Measurements from ENCODE around the gene COL5A1. TPM values are rescaled to one million over a fixed set of nuclear protein-coding genes. Genes with fewer than 3 reads are reported as not detected.
"Not testable (repeated sequence)": the region's sequence is repeated elsewhere in the genome, so short reads cannot be mapped to it uniquely, and the experiment has no call there.

The COL5A1 gene
- total RNA-seq, 1 experiment from 2014 or later = 131 TPM

DNA sequence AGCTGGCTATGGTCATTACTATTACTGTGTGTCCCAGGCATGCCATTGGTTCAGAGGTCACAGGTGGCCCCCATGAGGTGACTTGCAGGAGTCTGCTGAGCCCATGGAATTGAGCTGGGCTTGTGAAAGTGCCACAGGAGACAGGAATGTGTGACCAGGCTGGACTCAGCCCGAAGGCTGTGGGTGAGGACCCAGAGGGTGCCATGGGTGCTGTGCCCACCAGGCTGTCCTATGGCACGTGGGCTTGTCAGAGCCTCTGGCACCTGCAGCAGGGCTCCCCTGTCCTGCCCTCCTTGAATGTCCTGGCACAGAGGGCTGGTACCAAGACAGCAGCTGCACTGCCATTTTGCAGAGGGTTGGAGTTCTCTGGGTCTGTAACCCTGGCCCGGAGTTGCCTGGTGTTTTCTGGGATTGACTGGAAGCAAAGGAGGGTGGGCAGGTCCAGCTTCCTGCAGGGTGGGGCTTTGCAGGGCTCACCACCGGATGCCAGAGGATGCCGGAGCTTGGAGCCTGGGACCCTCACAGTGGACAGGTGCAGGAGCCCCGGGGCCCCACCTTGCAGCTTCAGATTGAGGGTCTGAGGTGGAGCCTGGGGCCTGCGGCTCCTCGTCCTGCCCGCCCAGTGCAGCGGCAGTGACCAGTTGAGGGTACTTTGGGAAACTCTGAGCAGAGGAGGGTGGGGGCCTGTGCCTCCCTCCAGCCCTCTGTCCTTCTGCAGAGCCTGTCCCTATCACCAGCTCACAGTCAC, 14.2 kb downstream of the COL5A1 start:
- DNase-seq (ENCODE audit: low read depth) = no peak

DNA sequence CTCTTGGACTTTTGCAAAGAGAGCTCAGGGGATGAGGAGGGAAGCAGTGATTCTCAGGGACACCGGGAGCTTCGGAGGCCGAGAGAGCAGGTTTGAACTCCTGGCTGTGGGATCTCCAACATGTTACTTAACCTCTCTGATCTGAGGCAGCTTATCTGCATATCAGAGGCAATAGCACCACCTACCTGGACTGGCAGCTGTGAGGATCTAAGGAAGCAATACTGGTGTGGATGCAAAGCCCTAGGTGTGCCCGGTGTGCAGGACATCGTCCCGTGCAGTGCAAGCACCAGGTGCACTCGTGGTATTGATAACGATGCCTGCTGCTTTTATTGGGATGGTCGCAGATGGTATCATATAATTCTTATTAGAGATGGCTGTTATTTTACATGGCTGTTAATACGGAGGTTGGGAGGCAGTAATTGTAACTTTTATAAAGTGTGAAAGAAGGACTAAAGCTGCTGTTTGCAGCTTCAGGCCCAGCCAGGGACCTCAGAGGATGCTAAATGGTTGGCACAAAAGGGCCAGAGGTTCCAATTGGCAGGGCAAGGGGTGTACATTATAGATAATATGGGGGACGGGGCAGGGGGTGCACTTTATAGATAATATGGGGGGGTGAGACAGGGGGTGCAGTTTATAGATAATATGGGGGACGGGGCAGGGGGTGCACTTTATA, 14.9 kb downstream of the COL5A1 start:
- DNase-seq (ENCODE audit: low read depth) = peak; percentile 56

DNA sequence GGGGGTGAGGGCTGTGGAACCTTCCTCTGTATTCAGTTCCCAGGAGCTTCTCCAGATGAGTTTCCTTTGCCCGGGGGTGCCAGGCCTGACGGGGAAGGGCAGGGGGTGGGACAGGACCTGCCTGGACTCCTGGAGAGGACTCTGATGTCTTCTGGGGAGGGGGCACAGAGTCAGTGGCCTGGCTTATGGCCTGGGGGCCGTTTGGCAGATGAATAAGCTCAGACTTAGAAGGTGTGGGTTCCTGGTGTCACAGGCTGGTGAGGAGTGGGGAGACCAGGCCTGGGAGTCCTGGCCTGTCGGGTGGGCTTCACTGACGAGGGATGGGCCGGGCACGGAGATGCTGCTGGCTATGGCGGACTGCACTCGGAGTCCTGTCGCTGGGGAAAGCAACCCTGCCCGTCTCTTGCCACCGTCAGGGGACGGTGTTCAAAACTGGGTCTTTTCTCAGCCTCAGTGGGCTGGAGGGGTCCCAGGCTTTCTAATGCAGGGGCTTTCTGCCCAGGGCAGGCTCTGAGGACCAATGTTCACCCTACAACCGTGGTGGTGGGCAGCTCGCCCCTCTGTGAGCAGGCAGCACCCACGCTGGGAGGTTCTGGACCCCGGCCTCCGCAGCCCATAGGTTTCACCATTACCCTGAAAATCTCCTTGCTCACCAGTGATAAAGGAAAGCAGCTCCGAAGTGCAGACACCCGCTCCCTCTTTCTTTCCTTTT, 16.2 kb downstream of the COL5A1 start:
- no peak for DNase-seq (ENCODE audit: low read depth)

DNA sequence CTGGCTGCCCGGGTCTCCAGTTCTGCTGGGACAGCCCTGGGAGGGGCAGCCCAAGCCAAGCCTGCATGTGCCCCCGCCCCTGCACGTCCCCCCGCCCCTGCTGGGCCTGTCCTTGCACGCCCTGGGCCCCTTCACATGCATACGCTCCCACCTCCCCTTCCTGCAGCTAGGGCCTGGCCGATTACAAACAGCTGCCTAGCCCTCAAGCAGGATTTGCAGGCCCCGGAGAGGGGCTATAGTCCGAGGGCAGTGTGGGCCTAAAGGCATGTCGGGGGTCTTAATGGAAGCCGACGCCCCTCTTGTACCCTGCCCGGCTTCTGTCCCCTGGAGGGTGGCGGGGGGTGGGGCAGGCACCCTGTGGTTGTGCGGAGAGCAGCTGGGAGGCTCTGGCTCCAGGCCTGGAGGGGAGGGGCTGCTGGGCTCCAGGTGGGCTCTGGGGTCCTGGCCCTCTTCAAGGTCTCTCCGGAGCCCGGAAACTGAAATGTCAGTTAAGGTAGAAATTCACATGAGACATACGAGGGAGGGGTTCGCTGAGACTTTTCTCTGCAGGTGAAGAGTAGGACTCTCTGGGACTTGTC, 16.9 kb downstream of the COL5A1 start:
- DNase-seq (ENCODE audit: low read depth) = no peak

DNA sequence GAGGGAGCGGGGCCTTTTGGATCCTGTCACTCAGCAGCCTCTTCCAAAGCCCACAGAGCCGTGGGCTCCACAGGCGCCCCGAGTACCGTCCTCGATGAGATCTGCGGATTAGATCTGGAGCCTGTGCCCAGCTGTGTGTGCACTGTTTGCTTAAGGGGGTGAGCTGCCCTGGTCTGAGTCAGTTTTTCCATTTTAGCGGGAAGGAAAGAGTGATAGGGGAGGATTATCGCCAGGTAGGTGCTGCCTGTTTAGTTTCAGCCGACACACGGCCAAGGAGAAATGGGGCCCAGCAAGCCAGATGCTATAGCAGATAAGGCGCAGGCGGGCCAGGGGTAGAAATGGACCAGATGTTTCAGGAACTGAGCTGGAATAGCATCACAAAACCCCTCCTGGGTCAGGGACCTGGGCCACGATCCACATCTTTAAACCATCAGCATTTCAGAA, 18.1 kb downstream of the COL5A1 start:
- no peak for DNase-seq (ENCODE audit: low read depth)

DNA sequence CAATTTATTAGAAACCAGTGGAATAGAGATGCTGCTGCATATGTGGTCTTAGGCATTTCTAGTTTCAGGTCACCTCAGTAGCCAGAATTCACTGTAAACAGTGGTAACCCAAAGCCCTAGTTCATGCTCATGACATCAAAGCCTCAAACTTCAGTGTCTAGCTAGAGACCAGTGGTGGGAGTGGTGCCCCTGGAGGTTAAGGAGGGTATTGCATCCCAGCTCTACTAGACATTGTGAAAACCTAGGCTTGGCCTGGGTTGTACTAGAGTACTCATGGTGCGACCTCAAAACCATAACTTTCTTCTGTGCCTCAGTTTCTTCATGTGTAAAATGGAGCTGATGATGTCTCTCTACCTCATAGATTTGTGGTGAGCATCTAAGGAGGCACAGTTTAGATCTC, 18.8 kb downstream of the COL5A1 start:
- no peak for DNase-seq (ENCODE audit: low read depth)

DNA sequence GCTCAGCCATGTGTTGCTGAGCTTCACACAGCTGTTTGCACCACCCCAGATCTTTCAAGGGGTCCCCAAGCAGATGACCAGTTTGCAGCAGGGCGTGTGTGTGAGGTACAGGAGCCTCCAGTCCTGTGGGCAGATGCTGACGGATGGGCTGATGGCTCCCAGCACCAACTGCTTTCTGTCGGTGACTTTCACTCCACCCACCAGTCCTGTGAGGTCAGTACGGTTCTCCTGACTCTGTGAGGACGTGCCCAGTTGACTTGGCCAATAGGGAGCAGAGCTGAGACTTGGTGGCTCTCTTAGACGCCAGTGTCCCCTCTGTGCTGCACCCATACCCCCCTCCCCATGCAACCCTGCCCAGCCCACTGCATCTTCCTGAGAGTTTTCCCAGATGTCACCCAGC, 19.7 kb downstream of the COL5A1 start:
- DNase-seq (ENCODE audit: low read depth) = no peak

DNA sequence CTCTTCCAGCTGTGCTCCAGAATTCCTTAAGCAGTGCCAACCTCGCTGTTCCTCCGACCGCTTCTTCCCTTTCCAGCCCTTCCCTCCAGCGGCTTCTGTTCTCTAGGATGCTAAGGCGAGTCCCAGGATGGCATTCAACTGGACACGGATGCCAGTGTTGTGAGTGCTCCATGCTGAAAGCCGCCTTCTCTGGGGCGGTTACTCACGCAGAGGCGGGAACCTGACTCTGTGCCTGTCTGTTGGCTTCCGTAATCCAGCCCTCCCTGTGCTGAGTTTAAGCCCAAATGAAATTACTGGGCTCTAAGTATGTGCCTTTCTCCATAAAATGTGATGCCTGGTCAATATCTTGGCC, 20.2 kb downstream of the COL5A1 start:
- DNase-seq (ENCODE audit: low read depth) = peak; percentile 82

DNA sequence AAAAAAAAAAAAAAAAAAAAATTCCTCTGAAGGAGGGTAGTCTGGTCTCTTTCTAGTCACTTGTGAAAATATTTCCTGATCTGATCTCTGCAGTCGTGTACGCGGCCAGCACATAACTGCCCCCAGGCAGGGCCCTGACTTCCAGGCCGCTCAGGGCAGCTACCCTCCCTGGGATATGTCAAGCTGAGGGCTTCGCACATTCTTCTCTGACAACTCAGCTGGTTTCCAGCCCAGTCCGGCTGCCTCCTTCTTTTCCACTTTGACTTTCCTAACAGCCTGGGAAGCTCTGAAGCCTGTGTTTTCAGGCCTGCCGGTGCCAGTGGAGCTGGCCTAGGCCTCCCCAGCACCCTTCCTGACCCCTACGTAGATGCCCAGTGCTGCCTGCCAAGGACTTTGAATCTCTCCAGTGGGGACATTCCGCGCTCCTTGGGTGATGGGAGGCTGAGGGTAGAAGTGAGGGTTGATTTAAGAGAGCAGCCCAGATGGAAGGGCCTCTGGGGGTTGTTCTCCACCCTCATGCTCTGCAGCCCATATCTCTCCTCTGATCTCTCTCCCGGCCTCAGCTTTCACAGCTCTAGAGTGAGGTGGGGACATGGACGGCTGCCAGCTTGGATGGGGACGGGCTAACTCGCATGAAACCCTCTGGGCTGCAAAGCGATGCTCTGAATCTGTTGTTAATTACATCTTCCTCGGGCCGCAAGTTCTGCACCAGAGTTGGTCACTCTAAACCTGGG, 20.7 kb downstream of the COL5A1 start:
- peak; percentile 85 for DNase-seq (ENCODE audit: low read depth)

DNA sequence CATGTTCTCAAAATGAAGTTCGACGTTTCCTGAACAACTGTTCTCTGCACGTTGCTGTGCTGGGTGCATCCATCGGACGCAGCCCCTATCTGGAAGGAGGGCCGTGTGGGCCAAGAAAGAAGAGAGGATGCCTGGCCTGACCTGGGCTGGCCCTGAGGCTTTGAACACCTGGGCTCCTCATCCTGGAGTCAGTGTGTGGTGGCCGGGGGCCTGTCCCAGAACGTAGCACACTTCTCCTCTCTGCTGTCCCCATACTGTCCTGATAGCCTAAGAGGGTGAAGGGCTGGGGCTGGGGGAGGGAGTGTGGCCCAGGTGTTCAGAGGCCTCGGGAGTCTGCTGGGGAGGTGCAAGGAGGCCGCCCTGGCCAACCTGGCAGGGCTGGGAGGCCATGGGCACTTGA, 21.5 kb downstream of the COL5A1 start:
- DNase-seq (ENCODE audit: low read depth) = no peak

DNA sequence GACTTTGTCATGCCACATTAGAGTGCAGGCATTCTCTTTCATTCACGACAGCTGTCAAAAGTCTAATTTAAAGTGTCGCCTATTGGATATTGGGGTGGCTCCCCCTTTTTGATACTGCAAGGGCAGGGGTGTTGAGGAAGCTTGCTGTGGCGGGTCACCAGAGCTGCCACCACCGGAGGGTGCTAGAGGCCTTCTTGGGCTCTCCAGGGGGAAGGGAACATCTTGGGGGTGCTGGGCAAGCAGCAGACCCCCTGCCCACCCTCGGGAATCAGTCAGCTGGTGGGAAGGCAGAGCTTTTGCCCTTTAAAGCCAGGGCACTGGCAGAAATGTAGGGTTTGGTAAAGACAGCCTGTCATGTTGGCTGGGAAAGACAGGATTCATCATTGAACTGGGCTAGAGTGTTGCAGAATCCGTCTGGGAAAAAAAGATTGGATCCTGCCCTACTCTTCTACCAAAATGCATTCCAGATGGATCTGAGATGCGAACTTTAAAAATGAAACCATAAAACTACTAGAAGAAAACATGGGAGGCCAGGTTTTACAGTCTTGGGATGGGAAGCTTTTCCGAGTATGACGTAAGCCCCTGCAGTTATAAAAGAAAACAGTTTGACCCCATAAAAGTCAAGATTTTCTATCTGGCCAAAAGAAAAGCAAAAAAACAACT, 22.3 kb downstream of the COL5A1 start:
- no peak for DNase-seq (ENCODE audit: low read depth)

DNA sequence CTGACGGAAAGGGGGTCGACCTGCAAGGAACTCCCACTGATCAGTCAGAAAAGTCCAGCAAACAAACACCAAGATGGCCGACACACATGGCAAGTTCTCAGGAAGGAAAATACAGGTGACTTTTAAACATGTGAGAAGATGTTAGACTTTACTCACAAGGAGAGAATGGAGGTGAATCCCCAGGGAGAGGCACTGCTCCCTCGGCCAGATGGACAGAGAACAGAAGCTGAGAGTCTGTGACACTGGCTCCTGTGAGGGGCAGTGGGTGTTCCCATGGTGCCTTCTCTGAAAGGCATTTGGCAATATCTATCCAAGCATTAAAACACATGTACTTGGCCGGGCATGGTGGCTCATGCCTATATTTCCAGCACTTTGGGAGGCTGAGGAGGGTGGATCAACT, 22.8 kb downstream of the COL5A1 start:
- DNase-seq (ENCODE audit: low read depth) = no peak

DNA sequence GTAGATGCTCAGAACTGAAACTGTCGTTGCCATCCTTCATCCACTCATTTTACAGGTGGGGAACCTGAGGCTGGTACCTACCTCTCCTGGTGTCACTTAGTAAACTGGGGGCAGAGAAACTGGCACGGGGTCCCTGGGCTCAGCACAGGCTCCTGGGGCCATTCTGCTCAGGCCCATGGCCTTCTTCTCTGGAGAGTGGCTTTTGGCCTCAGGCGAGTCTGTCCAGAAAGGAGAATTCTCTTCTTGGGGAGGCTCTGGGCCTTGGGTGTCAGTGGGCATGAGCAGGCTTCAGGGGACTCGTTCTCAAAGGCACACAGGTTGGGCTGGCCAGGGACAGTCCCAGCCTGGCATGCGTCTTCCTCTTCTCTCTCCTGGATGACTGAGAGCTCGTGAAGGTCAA, 24.6 kb downstream of the COL5A1 start:
- no peak for DNase-seq (ENCODE audit: low read depth)

DNA sequence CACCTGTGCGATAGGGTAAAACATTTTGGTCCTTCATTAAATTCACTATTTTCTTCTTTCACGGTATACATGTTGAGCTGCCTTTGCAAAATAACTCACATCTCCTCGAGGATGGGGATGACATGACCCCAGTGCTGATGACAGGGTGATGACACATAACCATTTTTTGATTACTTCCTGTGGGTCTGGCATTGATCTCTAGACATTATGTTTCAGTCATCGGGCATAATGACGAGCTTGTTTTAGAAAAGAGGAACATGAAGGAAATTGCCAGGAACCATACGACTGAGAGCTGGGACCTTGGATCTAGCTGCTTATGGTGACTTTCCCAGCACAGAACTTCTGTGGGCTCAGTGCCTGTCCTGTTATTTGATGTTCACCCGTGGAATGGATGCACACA, 25.2 kb downstream of the COL5A1 start:
- DNase-seq (ENCODE audit: low read depth) = peak; percentile 69

DNA sequence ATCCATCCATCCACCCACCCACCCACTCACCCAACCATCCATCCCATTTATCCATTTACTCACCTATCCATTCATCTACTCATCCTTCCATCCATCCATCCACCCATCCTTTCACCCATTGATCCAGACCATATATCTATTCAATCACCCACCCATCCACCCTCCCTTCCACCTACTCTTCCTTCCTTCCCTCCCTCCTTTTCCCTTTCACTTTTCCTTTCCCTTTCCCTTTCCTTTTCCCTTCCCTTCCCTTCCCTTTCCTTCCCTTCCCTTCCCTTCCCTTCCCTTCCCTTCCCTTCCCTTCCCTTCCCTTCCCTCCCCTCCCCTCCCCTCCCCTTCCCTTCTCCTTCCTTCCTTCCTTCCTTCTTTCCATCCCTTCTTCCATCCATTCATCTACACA, 27.4 kb downstream of the COL5A1 start:
- DNase-seq (ENCODE audit: low read depth) = not testable (repeated sequence)

DNA sequence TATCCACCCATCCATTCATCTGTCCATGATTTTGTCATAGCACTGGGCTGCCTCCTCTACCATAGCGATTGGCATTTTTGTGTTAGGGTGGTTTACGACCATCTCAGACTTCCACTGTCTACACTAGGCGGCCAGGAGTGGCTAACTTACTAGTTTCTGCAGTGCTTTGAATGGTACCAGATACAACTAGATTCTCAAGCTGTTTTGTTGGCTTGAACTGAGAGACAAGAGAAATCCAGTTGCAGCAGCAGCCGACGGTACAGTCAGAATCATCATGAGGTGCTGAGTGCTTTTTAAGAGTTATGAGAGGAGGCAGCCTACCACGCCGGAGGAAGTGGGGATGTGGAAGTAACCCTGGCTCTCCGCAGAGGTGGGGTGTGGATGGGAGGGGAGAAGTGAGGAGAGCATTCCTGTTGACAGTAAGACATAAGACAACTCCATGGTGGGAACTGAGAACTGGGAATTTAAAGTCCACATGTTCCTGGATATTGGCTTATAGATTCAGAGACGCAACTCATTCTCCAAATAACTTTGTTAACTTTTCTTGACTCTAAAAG, 27.9 kb downstream of the COL5A1 start:
- DNase-seq (ENCODE audit: low read depth) = no peak

DNA sequence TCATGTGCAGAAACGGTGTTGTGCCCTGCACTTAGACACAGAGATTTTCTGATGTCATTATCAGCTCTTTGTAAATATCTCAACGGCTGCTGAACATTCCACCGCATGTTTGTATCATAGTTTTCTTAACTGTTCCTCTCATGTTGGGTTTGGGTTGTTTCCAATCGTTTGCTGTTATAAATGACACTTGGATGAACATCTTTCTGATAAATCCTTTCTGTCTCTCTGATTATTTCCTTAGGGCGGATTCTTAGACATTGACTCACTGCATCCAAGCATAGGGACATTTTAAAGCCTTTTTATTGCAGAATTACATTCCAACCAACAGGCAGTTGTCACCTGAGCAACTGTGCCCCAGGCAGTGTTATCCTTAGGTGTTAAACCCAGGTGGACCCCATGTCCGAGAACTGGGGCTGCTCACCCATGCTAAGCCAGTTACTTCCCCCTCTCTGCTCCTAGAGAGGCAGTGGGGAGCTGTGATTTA, 28.5 kb downstream of the COL5A1 start:
- peak; percentile 85 for DNase-seq (ENCODE audit: low read depth)

DNA sequence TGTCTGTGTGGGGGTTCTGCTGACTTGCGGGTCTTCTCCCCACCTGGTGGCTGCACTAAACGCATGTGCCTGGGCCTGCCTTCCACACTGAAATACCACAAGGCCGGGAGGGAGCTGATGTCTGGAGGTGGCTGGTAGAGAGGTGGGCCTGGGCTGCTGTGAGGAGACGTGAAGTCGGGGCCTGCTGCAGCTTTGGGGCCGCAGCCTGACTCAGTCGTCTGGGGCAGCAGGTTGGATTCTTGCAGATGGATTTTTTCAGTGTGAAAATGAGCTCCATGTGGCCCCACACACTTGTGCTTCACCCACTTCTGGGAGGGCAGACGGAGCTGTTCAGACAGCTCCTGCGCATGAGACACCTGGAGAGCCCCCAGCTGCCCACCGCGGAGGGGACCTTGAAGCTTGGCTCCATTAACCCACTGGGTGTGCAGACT, 29.3 kb downstream of the COL5A1 start:
- DNase-seq (ENCODE audit: low read depth) = no peak

DNA sequence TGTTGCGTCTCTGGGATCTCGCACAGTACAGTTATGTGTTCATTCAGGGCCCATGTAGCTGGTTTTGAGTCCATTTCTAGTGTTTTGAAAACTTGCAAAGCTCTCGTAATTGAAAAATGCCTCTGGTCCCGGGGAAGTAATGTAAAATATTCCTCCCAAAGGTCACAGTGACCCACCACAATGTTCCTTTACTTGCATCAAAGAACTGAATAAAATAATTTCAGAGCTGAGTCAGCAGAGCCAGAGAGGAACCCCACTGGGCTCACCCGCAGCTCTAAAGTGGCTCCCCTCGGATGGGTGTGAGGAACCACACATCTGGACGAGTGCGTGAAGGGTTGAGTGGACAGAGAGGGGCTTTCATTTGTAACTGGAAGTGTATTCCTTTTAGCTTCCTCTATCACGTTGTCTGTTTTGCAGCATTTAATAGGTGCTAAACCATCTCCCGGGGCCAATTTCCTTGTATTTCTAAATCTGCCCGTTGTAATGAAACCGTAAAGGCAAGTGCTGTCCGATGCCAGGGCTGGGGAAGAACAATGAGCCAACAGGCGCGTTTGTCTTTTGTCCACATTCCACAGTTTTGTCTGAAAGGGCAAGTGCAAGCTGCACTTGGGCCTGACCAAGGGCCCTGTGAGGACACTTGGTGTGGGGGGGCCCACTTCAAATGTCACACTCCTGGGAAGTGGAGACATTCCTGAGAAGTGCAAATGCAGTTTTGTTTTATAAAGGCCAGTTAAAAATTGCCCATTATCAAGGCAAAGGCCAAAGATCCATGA, 29.9 kb downstream of the COL5A1 start:
- DNase-seq (ENCODE audit: low read depth) = no peak

DNA sequence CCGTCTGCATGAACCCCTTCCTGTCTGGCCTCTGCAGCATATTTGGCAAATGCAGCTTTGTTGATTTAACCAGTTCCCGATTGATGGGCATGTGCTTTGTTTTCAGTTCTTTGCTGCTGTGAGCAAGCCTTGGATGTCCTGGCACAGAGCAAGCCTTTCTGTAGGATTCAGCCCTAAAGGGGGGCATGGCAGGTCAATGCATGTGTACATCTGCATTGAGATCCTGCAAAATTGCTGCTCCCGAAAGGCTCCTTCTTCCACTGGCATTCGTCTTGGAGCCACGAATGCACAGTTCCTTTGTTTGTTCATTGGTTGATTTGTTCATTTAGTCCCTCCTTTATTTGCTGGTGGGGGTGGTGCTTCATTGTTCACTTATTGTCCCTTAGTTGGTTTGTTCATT, 34.8 kb downstream of the COL5A1 start:
- DNase-seq (ENCODE audit: low read depth) = no peak

All from Daoy (cell line).